IMR-90 (cell line): ENCODE measurements around the gene SMYD1. TPM values are rescaled to one million over a fixed set of nuclear protein-coding genes. Genes with fewer than 3 reads are reported as not detected.
A peak's percentile ranks its signal among the peaks of the same experiment; 100 is the strongest.

Experiments
- ATAC-seq: fragments of 200-7000 bp; cut with Tn5 transposase; 2 replicates; pipeline ENCODE4 v1.9.1; 2020; ENCODE audit warnings: low read depth, mild to moderate bottlenecking, moderate library complexity
- BruUV-seq: library from RNA; stranded (reverse); fragments of 400-500 nt; replicated peaks from 2 replicates; lab custom pipeline; 2021; lab: Mats Ljungman, UMichigan
- CTCF ChIA-PET: fragments of 300-600 bp; formaldehyde crosslinking; extraction: SDS; loops from one replicate; lab custom pipeline; 2021; ENCODE audit warnings: antibody characterized with exemption; lab: Yijun Ruan, JAX
- POLR2A ChIA-PET: fragments of 300-600 bp; sonication (Branson Sonifier 250); formaldehyde crosslinking; loops from one replicate; lab custom pipeline; 2022; ENCODE audit warnings: antibody characterized with exemption; ENCODE audit not compliant: unreplicated experiment; lab: Charles Lee
- DNase-seq: peaks from one replicate; pipeline ENCODE4 v3.0.0; 2013
- H2AFZ ChIP-seq: replicated peaks from 2 replicates; pipeline ENCODE3; 2013; ENCODE audit warnings: low read length, mild to moderate bottlenecking; ENCODE audit not compliant: poor library complexity
- H2AK5ac ChIP-seq: 2 replicates; pipeline ENCODE4 v1.6.1; 2013; ENCODE audit warnings: low read depth, low read length, inconsistent platforms
- H2AK9ac ChIP-seq: replicated peaks from 2 replicates; pipeline ENCODE3; 2013; ENCODE audit warnings: mild to moderate bottlenecking, low read depth, low read length, moderate library complexity; ENCODE audit not compliant: poor library complexity
- H2BK120ac ChIP-seq: 2 replicates; pipeline ENCODE4 v1.6.1; 2013; ENCODE audit warnings: low read depth, low read length, inconsistent platforms
- H2BK15ac ChIP-seq: 3 replicates; pipeline ENCODE4 v1.6.1; 2013; ENCODE audit warnings: low read depth, low read length, inconsistent platforms
- H2BK20ac ChIP-seq: 2 replicates; pipeline ENCODE4 v1.6.1; 2013; ENCODE audit warnings: low read depth, mild to moderate bottlenecking, inconsistent platforms, low read length, moderate library complexity
- H2BK5ac ChIP-seq: 2 replicates; pipeline ENCODE4 v1.6.1; 2013; ENCODE audit warnings: mild to moderate bottlenecking, low read depth, low read length, inconsistent platforms; ENCODE audit not compliant: poor library complexity, severe bottlenecking
- H3K14ac ChIP-seq: replicated peaks from 2 replicates; pipeline ENCODE4 v1.6.1; 2013; ENCODE audit warnings: low read depth, low read length, inconsistent platforms
- H3K18ac ChIP-seq: 2 replicates; pipeline ENCODE4 v1.6.1; 2013; ENCODE audit warnings: low read depth, low read length, control low read depth
- H3K23ac ChIP-seq: 2 replicates; pipeline ENCODE4 v1.6.1; 2013; ENCODE audit warnings: low read depth, low read length, inconsistent platforms
- H3K27ac ChIP-seq: 2 replicates; pipeline ENCODE4 v1.5.1; 2013; ENCODE audit warnings: mild to moderate bottlenecking, control low read depth, low read length; ENCODE audit not compliant: insufficient read depth
- H3K27me3 ChIP-seq: 2 replicates; pipeline ENCODE4 v1.6.1; 2013; ENCODE audit warnings: low read length; ENCODE audit not compliant: control insufficient read depth, insufficient read depth
- H3K36me3 ChIP-seq: 2 replicates; pipeline ENCODE4 v1.6.1; 2013; ENCODE audit warnings: low read length, mixed read lengths; ENCODE audit not compliant: control insufficient read depth, insufficient read depth
- H3K4ac ChIP-seq: 2 replicates; pipeline ENCODE4 v1.6.1; 2013; ENCODE audit warnings: low read depth, low read length, inconsistent platforms
- H3K4me1 ChIP-seq: 2 replicates; pipeline ENCODE4 v1.6.1; 2013; ENCODE audit warnings: low read length, mixed read lengths; ENCODE audit not compliant: control insufficient read depth, insufficient read depth
- H3K4me2 ChIP-seq: 2 replicates; pipeline ENCODE4 v1.6.1; 2013; ENCODE audit warnings: low read depth, mild to moderate bottlenecking, control low read depth, low read length, moderate library complexity
- H3K4me3 ChIP-seq: 2 replicates; pipeline ENCODE4 v1.5.1; 2013; ENCODE audit warnings: low read depth, mild to moderate bottlenecking, control low read depth, low read length, moderate library complexity; ENCODE audit not compliant: insufficient read depth
- H3K56ac ChIP-seq: 2 replicates; pipeline ENCODE4 v1.6.1; 2013; ENCODE audit warnings: low read length, inconsistent platforms; ENCODE audit not compliant: insufficient read depth; ENCODE audit errors: extremely low read depth
- H3K79me1 ChIP-seq, 2 experiments: 2 replicates each; pipeline ENCODE4 v1.6.1; 2013; ENCODE audit warnings: low read length in 2 of 2, inconsistent platforms in 1 of 2, low read depth in 1 of 2
- H3K9ac ChIP-seq: 2 replicates; pipeline ENCODE4 v1.6.1; 2013; ENCODE audit warnings: low read depth, low read length, control low read depth
- H3K9me1 ChIP-seq: 2 replicates; pipeline ENCODE4 v1.6.1; 2013; ENCODE audit warnings: low read length, inconsistent platforms; ENCODE audit not compliant: insufficient read depth
- H3K9me3 ChIP-seq: 2 replicates; pipeline ENCODE4 v1.6.1; 2013; ENCODE audit warnings: low read length; ENCODE audit not compliant: control insufficient read depth, insufficient read depth
- H4K20me1 ChIP-seq: 2 replicates; pipeline ENCODE4 v1.6.1; 2013; ENCODE audit warnings: low read length, inconsistent platforms; ENCODE audit not compliant: insufficient read depth
- H4K5ac ChIP-seq: 2 replicates; pipeline ENCODE4 v1.6.1; 2013; ENCODE audit warnings: mild to moderate bottlenecking, low read depth, low read length, control low read depth
- H4K8ac ChIP-seq, 2 experiments: 2 replicates each; pipeline ENCODE4 v1.6.1; 2013; ENCODE audit warnings: low read depth in 2 of 2, low read length in 2 of 2, control low read depth in 1 of 2, inconsistent platforms in 1 of 2
- H4K91ac ChIP-seq: 2 replicates; pipeline ENCODE4 v1.6.1; 2013; ENCODE audit warnings: low read depth, low read length, inconsistent platforms; ENCODE audit not compliant: insufficient read depth
- CEBPB ChIP-seq: IDR thresholded peaks from 2 replicates; pipeline ENCODE4 v1.6.1; 2012; ENCODE audit warnings: low read depth, low read length, improper control_type of control experiment
- POLR2A ChIP-seq: IDR thresholded peaks from 2 replicates; pipeline ENCODE4 v1.6.1; 2012; ENCODE audit warnings: mild to moderate bottlenecking, low read depth, low read length
- RCOR1 ChIP-seq: IDR thresholded peaks from 2 replicates; pipeline ENCODE4 v1.6.1; 2012; ENCODE audit warnings: mild to moderate bottlenecking, low read length, improper control_type of control experiment; ENCODE audit not compliant: insufficient replicate concordance
- RFX5 ChIP-seq: IDR thresholded peaks from 2 replicates; pipeline ENCODE4 v1.8.0; 2012; ENCODE audit warnings: low read depth, mild to moderate bottlenecking, low read length, moderate library complexity
- WGBS, 2 experiments: methylation state at CpG; one replicate each; pipeline versions ENCODE4 v1.1.5 to v1.1.7; 2013; ENCODE audit warnings: missing lambda C conversion rate in 2 of 2; ENCODE audit not compliant: insufficient read length in 1 of 2; ENCODE audit errors: extremely low coverage in 2 of 2; 5-methylcytosine and 5-hydroxymethylcytosine counted together
- dilution Hi-C: fragments of 300-500 bp; cut with HindIII; formaldehyde crosslinking; loops from one replicate; pipeline ENCODE4 v1.14.3; 2018; ENCODE audit warnings: low sequenced_read_pairs; ENCODE audit not compliant: unreplicated experiment
- in situ Hi-C: fragments of 300-500 bp; cut with MboI; formaldehyde crosslinking; loops from 3 replicates; pipeline ENCODE4 v1.14.3; 2019; ENCODE audit warnings: low sequenced_read_pairs, inconsistent platforms, mixed read lengths
- intact Hi-C: fragments of 100-400 bp; cut with micrococcal nuclease; formaldehyde crosslinking; loops from 2 replicates; pipeline ENCODE4 v1.10.0; 2022
- polyA plus RNA-seq, 3 experiments: library from polyadenylated mRNA; depleted of rRNA; stranded (reverse); fragments of >200 nt; gene quantifications; 2 replicates each; pipeline ENCODE4 v1.2.3, GENCODE V29; 2012; ENCODE audit warnings: low replicate concordance in 1 of 3
- total RNA-seq: library from RNA; depleted of rRNA; stranded (reverse); fragments of >200 nt; gene quantifications from 2 replicates; pipeline ENCODE4 v1.2.3, GENCODE V29; 2012

The SMYD1 gene
- total and polyA plus RNA-seq, 2 of the 4 experiments (the other 2 are of a cell fraction) = not detected

GRCh38 chr2:88099798-88100488 lies 32.3 kb downstream of the SMYD1 start:
- Histone ChIP-seq H3K9ac (no peak overlapping the region), H2BK20ac (no peak overlapping the region), H3K27me3 (peaks cover 12% of the 10 kb centered on the region), H2BK120ac (no peak overlapping the region), H3K4me3 (no peak overlapping the region), H3K36me3 (no peaks in the 10 kb centered on the region), H4K8ac (no peak overlapping the region), H2AK5ac (no peak overlapping the region), H3K4me2 (no peak overlapping the region), H3K9me1 (no peaks in the 10 kb centered on the region; the same call in 1 of the 2 replicates), H2AK9ac (no peak overlapping the region), H3K79me1 (no peaks in the 10 kb centered on the region), H2BK15ac (no peak overlapping the region), H3K4me1 (no peaks in the 10 kb centered on the region), H3K4ac (no peak overlapping the region), H4K20me1 (no peaks in the 10 kb centered on the region), H4K91ac (no peak overlapping the region), H3K9me3 (no peaks in the 10 kb centered on the region), H4K5ac (no peak overlapping the region), H3K27ac (no peak overlapping the region), H3K23ac (no peak overlapping the region), H3K56ac (no peak overlapping the region), H2AFZ (no peak overlapping the region), H2BK5ac (no peak overlapping the region), H3K14ac (no peak overlapping the region), H3K18ac (no peak overlapping the region)
- POLR2A ChIA-PET = no interaction called here
- DNase-seq (peak; percentile 4), ATAC-seq (no peak)
- TF ChIP-seq POLR2A (no peak), RFX5 (no peak), RCOR1 (no peak), CEBPB (peak; percentile 39)
- no TSS peak for BruUV-seq
- intact Hi-C loops = no loop called here
- CTCF ChIA-PET = no interaction called here
- in situ Hi-C loops = no loop called here
- dilution Hi-C loops = no loop called here
- WGBS, 2 experiments = 38% methylated on average over 3 of the region's 5 CpGs; no CpG with 5 or more reads in 1 of the 2 experiments
